Activated CD4-positive, alpha-beta memory T cell treated with anti-CD3 and anti-CD28 coated beads for 36 hours (primary cell): ENCODE measurements around the gene LEMD3. TPM values are rescaled to one million over a fixed set of nuclear protein-coding genes. Genes with fewer than 3 reads are reported as not detected.
A peak's percentile ranks its signal among the peaks of the same experiment; 100 is the strongest.
"Not testable (repeated sequence)": the region's sequence is repeated elsewhere in the genome, so short reads cannot be mapped to it uniquely, and the experiment has no call there.

Experiments
- CTCF ChIA-PET: fragments of 350-600 bp; sonication (Branson Sonifier 250); formaldehyde crosslinking; loops from one replicate; lab custom pipeline; 2021; ENCODE audit warnings: antibody characterized with exemption, inconsistent platforms; lab: Charles Lee
- POLR2A ChIA-PET: fragments of 350-600 bp; sonication (Branson Sonifier 250); formaldehyde crosslinking; loops from one replicate; lab custom pipeline; 2021; ENCODE audit warnings: antibody characterized with exemption; lab: Charles Lee
- DNase-seq: peaks from one replicate; pipeline ENCODE4 v3.0.0-alpha.2; 2020
- H3K27ac Mint-ChIP-seq: one replicate; pipeline ENCODE4 v1.8.0; 2021; ENCODE audit warnings: mixed read lengths
- H3K27me3 Mint-ChIP-seq: one replicate; pipeline ENCODE4 v1.8.0; 2021; ENCODE audit warnings: mixed read lengths
- H3K36me3 Mint-ChIP-seq: one replicate; pipeline ENCODE4 v1.8.0; 2021; ENCODE audit warnings: mixed read lengths
- H3K4me1 Mint-ChIP-seq: one replicate; pipeline ENCODE4 v1.8.0; 2021; ENCODE audit warnings: low read depth, mixed read lengths
- H3K4me3 Mint-ChIP-seq: one replicate; pipeline ENCODE4 v1.8.0; 2021; ENCODE audit warnings: mild to moderate bottlenecking, mixed read lengths
- H3K9me3 Mint-ChIP-seq: one replicate; pipeline ENCODE4 v1.8.0; 2021; ENCODE audit warnings: mixed read lengths
- intact Hi-C: fragments of 100-400 bp; cut with micrococcal nuclease; formaldehyde crosslinking; loops from one replicate; pipeline ENCODE4 v1.15.1; 2023
- total RNA-seq, 2 experiments: library from RNA; stranded (reverse); gene quantifications; one replicate each; pipeline ENCODE4 v1.2.3, GENCODE V29; 2021

The LEMD3 gene
- total RNA-seq, 2 experiments from 2014 or later: 16.5 to 19.5 TPM

DNA sequence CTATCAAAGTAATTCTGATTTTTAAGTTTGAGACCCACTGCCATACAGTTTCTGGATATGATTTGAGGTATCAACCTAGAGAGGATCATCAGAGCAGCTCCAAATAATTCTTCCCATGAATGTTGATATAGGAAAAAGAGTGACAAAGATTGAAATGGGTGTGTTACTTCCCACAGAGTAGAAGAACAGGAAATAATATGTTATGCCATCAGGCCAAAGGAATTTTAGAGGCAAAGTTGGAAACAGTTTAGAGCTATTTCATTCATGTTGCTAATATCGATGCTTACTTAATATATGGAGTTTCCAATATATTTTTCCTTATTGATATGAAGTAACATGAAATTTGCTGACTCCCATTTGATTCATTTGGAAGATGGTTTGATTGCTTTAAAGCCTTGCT lies 100.2 kb downstream of the LEMD3 start:
- DNase-seq: no peak
- ChIA-PET CTCF (no interaction called here), POLR2A (no interaction called here)
- Mint-ChIP-seq H3K9me3 (no peaks in the 10 kb centered on the region), H3K27me3 (peaks cover 28% of the 10 kb centered on the region), H3K36me3 (no peaks in the 10 kb centered on the region), H3K27ac (no peak overlapping the region), H3K4me1 (no peaks in the 10 kb centered on the region), H3K4me3 (no peak overlapping the region)
- intact Hi-C loops: no loop called here

DNA sequence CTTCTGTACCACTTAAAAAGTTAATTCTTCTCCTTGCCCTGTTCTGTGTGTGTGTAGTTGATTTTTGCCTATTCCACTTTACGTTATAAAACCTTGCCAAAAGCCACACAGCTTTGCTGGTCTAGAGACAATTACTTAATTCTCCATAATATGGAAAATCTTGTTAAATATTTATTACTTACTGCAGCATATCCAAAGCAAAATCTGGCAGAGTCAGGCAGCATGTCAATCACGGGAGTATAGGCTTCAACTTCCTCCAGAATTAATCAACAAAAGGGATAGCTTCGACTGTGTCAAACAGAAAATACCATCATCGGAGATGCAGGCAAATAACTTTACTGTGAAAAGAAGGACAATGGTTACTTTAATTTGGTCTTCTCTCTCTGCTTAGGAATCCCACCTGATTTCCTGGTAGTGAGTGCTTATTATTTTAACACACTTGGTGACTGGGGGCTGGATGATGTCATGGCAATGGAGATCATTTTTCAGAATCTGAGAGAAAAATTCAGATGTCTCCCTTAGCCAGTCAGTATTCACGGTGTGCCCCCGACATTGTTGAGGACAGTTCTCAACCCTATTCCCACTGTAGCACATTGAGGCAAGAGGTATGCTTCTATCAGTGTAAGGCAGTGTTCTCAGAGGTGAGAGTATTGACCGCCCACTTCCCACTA lies 105.4 kb downstream of the LEMD3 start:
- ChIA-PET POLR2A (no interaction called here), CTCF (no interaction called here)
- H3K9me3 Mint-ChIP-seq: no peaks in the 10 kb centered on the region
- peaks cover 2% of the 10 kb centered on the region for H3K4me1 Mint-ChIP-seq
- H3K4me3 Mint-ChIP-seq: no peak overlapping the region
- intact Hi-C loops: no loop called here
- no peak overlapping the region for H3K27ac Mint-ChIP-seq
- peaks cover 39% of the 10 kb centered on the region for H3K27me3 Mint-ChIP-seq
- DNase-seq: no peak
- H3K36me3 Mint-ChIP-seq: no peaks in the 10 kb centered on the region

DNA sequence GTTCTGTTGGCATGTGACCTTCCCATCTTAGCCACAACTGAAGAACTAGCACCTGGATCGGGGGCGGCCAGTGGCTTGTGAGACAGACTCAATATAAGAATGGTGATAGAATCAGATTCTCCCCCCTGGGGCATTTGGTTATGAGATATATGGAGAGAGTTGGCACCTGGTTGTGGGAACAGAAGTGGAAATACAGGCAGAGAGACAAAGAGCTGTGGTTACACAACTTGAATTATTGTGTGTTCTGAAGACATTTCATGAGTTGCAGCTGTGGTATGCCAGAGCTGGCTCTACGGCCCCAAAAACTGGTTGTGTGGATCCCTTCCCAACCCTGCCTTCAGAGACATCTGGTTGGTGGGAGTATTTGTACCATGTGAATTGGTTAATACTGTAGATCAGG lies 106.2 kb downstream of the LEMD3 start:
- intact Hi-C loops: no loop called here
- ChIA-PET POLR2A (no interaction called here), CTCF (no interaction called here)
- Mint-ChIP-seq H3K4me1 (peaks cover 2% of the 10 kb centered on the region), H3K4me3 (no peak overlapping the region), H3K36me3 (no peaks in the 10 kb centered on the region), H3K9me3 (no peaks in the 10 kb centered on the region), H3K27ac (no peak overlapping the region), H3K27me3 (peaks cover 46% of the 10 kb centered on the region)
- no peak for DNase-seq

DNA sequence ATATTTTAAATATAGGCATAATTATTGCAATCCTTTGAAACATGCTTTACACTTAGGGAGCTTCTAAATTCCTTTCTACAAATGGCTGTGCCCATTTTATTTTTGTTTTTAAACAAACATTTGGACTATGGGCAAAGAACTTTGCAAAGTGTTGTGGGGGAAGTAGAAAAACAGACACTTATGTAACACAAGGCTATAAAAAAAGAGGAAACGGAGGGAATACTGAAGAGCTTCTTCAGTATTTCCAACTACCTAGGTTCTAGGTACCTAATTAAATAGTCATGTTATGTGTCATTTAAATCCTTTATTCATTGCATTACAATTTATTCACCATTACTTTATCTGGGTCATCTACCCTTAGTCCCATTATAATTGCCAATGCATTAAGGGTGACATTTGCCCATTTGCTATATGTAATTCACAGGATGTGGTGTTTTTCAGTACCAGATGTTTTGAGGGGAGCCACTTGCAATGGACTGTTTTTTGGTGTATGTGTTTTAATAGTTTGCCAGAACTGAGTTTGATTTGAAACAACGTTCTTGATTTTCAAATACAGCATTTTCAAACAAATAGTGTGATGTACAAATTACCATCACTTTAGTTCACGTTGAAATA lies 107.6 kb downstream of the LEMD3 start:
- H3K27ac Mint-ChIP-seq: no peak overlapping the region
- peaks cover 55% of the 10 kb centered on the region for H3K27me3 Mint-ChIP-seq
- H3K4me1 Mint-ChIP-seq: peaks cover 2% of the 10 kb centered on the region
- no peak for DNase-seq
- ChIA-PET POLR2A (no interaction called here), CTCF (no interaction called here)
- H3K4me3 Mint-ChIP-seq: no peak overlapping the region
- H3K9me3 Mint-ChIP-seq: no peaks in the 10 kb centered on the region
- intact Hi-C loops: no loop called here
- no peaks in the 10 kb centered on the region for H3K36me3 Mint-ChIP-seq

DNA sequence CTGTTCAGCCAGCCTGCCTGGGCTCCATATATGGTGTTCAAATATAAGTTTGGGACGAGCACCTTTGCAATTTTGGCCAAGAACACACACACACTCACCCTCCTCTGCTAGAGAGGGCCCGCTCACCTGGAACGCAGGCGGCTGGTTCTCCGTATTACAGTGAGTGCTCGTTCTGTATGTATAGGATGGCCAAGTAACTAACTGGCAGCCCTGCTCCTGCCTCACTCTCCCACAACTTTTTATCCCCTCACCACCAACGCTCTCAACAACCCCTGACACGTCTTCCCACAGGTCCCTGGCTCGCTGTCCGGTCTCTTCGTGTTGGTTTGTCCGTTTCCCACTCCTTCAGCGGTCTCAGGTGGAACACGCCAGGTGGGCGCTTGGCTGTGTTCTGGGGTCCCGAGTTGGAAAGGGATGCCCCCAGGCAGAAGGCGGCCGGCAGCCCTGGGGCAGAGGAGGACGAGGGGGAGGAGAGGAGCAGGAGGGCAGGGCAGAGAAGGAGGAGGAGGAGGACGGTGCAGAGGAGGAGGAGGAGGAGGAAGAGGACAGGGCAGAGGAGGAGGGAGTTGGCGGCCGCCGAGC lies 108.7 kb downstream of the LEMD3 start:
- Mint-ChIP-seq H3K36me3 (no peaks in the 10 kb centered on the region), H3K27me3 (peaks cover 58% of the 10 kb centered on the region), H3K27ac (no peak overlapping the region), H3K9me3 (no peaks in the 10 kb centered on the region), H3K4me1 (peaks cover 2% of the 10 kb centered on the region), H3K4me3 (peak overlapping the region; percentile 48)
- ChIA-PET POLR2A (no interaction called here), CTCF (no interaction called here)
- no peak for DNase-seq
- intact Hi-C loops: no loop called here

DNA sequence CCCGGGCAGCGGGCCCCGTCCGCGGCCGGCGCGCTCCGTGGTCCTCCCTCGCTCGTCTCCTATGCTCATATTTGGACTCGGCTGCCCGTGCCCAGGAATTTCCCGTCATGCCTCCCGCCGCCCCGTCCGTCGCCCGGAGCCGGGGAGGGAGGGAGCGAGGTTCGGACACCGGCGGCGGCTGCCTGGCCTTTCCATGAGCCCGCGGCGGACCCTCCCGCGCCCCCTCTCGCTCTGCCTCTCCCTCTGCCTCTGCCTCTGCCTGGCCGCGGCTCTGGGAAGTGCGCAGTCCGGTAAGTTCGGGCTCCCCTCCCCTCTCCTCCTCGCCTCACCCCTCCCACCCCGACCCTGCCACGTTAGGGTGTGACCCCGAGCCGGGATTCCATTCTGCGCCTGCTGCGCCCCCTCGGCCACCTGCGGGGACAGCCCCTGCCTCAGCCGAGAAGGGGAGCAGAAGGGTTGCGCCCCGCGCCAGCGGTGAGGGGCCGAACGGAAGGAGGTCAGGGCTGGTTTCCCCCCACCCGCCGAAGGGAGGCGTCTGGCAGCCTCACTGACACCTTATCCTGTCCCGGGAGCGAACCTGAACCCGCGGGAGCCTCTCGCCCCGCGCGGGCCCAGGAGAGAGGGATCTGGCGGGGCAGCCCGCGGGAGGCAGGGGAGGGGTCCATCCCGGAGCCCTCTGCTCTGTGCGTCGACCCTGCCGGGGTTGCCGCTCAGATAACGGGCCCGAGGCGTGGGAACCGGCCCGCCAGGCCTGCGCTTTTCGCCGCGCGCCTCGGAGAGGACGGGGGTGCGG lies 109.4 kb downstream of the LEMD3 start, which contains the start of gene MSRB3:
TSS of gene MSRB3 (plus strand) at position 108 of the 793 bp plus-strand sequence. CDS start 29,897 bp downstream, outside the sequence.
- CTCF ChIA-PET: no interaction called here
- Mint-ChIP-seq H3K4me3 (peak within 1 kb of the TSS; percentile 48), H3K9me3 (no peaks in the 10 kb centered on the region), H3K27ac (no peak within 1 kb of the TSS), H3K27me3 (peaks cover 55% of the 10 kb centered on the region), H3K4me1 (peaks cover 2% of the 10 kb centered on the region), H3K36me3 (no peaks in the 10 kb centered on the region)
- intact Hi-C loops: no loop called here
- POLR2A ChIA-PET: no interaction called here
- peak; percentile 28 for DNase-seq

DNA sequence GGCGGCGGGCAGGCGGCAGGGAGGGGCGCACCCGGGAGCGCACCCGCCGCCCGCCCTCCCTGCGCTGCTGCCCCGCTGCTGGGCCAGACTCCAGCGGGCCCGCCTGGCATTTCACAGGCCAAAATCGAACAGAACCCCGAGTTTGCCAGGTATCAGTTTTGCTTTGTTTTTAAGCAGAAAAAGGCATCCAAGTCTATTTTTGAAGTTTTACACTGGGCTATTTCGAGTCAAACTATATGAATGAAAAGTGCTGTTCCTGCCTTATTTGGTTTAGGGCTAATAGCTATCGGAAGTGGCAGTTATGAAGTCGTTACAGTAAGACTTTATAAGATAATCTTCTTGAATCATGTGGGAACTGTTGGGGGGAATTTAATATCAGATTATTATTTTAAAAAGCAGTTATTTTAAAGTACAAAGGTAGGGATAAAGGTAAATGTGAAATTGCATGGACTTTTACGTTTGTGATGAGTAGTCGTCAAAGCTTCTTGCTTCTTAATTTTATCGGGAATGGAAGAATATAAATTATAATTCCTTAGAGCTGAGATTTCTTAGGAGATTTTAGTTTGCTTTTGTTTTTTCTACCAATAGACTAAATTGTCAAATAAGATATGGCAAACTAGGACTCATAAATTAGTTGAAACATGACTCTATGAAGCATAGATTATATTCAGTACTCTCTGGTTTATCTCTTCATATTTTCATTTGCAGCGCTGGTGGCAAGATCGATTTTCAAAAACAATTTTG lies 110.2 kb downstream of the LEMD3 start:
- intact Hi-C loops: no loop called here
- POLR2A ChIA-PET: no interaction called here
- Mint-ChIP-seq H3K4me3 (peak overlapping the region; percentile 25), H3K4me1 (peaks cover 2% of the 10 kb centered on the region), H3K36me3 (no peaks in the 10 kb centered on the region), H3K27ac (no peak overlapping the region), H3K27me3 (peaks cover 51% of the 10 kb centered on the region), H3K9me3 (no peaks in the 10 kb centered on the region)
- no peak for DNase-seq
- CTCF ChIA-PET: no interaction called here

DNA sequence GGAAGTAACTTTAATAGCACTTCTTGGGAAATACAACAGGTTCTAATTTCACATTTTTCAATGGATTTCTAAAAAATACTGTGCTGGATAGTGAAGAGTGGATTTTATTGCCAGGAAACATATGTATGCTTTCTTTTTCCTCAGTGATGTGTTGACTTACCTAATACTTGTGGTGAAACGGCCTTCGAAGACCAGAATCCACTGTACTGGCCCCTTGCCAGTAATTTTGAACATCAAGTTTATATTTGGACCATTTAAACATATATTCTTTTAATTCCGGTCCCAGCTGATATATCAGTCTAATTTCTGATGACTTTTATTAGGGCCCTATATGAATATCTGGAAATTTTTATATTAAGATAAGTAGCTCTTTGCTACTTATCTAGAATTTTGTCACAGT lies 110.9 kb downstream of the LEMD3 start:
- Mint-ChIP-seq H3K4me1 (peaks cover 2% of the 10 kb centered on the region), H3K27ac (no peak overlapping the region), H3K27me3 (peaks cover 46% of the 10 kb centered on the region), H3K9me3 (no peaks in the 10 kb centered on the region), H3K36me3 (no peaks in the 10 kb centered on the region), H3K4me3 (no peak overlapping the region)
- ChIA-PET CTCF (no interaction called here), POLR2A (no interaction called here)
- intact Hi-C loops: no loop called here
- no peak for DNase-seq

DNA sequence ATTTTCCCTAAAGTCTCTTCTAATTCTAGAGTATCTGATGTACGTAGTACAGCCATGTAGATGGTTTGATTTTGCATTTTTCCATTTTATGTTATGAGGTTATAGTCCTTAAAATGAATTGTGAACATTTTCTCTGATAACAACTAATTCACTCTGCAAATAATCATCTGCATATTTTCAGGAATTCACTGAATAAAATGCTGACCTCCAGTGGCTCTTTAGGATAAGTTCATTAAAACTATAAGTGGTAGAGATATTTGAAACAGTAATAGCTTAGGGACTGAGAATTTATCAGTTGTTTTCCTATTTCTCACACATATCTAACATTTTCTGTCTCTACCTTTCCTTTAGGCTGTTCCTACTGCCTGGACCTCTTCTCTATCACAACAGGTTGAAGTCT lies 113.5 kb downstream of the LEMD3 start:
- H3K36me3 Mint-ChIP-seq: no peaks in the 10 kb centered on the region
- DNase-seq: no peak
- no peaks in the 10 kb centered on the region for H3K9me3 Mint-ChIP-seq
- CTCF ChIA-PET: no interaction called here
- POLR2A ChIA-PET: no interaction called here
- H3K4me1 Mint-ChIP-seq: peaks cover 2% of the 10 kb centered on the region
- H3K27me3 Mint-ChIP-seq: peaks cover 41% of the 10 kb centered on the region
- intact Hi-C loops: no loop called here
- no peak overlapping the region for H3K27ac Mint-ChIP-seq
- no peak overlapping the region for H3K4me3 Mint-ChIP-seq

DNA sequence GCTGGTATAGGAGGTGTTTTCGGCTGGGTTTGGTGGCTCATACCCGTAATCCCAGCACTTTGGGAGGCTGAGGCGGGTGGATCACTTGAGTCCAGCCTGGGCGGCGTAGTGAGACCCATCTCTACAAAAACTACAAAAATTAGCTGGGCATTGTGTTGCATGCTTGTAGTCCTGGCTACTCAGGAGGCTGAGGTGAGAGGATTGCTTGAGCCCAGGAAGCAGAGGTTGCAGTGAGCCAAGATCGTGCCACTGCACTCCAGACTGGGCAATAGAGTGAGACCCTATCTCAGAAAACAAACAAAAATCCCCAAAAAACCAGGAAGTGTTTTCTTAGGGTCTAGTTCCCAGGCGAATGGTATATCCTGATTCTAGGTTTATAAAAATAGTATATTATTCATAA lies 116.1 kb downstream of the LEMD3 start:
- DNase-seq, H3K4me1 Mint-ChIP-seq, H3K9me3 Mint-ChIP-seq, intact Hi-C loops, POLR2A ChIA-PET, H3K27ac Mint-ChIP-seq, H3K36me3 Mint-ChIP-seq, H3K4me3 Mint-ChIP-seq, CTCF ChIA-PET: not testable (repeated sequence)
- H3K27me3 Mint-ChIP-seq: peaks cover 28% of the 10 kb centered on the region

DNA sequence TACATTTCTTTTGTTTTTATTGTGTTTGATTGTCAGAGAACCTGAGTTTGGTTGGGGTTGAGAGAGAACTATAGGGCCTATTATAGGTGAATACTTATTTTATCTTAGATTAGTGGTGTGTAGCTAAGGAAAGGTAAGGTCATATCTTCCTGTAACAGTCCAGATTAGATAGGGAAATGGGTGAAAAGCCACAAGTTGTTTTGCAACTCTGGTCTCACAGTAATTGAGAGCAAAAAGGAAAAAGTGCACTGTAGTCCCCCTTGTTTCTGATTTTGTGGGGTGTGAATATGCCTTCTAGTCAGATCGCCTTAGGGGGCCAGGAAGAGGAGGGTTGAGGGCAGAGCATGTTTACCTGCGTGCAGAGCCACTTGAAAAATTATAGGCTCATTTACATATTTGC lies 118.0 kb downstream of the LEMD3 start:
- H3K27me3 Mint-ChIP-seq: peaks cover 16% of the 10 kb centered on the region

DNA sequence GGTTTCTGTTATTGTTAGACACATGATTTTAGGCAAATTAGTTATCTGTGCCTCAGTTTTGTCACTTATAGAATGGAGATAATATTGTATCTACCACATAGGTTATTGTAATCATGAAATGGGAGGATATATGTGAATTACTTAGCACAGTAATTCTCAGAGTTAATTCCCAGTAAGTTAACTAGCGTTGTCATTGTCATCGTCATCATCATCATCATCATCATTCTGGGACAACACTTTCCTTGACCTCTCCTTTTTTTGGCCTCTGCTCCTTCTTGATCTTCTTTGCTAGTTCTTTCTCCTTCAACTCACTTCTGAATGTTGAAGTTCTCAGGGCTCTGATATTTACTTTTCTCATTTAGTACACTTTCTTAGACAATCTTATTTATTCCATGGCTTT lies 122.9 kb downstream of the LEMD3 start:
- Mint-ChIP-seq H3K27ac (no peak overlapping the region), H3K36me3 (no peaks in the 10 kb centered on the region), H3K4me3 (no peak overlapping the region), H3K4me1 (no peaks in the 10 kb centered on the region), H3K27me3 (peaks cover 16% of the 10 kb centered on the region), H3K9me3 (no peaks in the 10 kb centered on the region)
- ChIA-PET POLR2A (no interaction called here), CTCF (interaction anchor here (1.4 kb wide), 1 partner anchor 9 kb away, joined by 3 read pairs; no protein-coding TSS in a partner anchor)
- intact Hi-C loops: no loop called here
- no peak for DNase-seq

More for the DNA sequence above, 118.0 kb downstream of the LEMD3 start:
- no peaks in the 10 kb centered on the region for H3K4me1 Mint-ChIP-seq
- no peaks in the 10 kb centered on the region for H3K9me3 Mint-ChIP-seq
- POLR2A ChIA-PET: no interaction called here
- H3K36me3 Mint-ChIP-seq: no peaks in the 10 kb centered on the region
- intact Hi-C loops: no loop called here
- H3K4me3 Mint-ChIP-seq: no peak overlapping the region
- CTCF ChIA-PET: no interaction called here
- H3K27ac Mint-ChIP-seq: no peak overlapping the region
- no peak for DNase-seq
